HG03097 (cell line): ENCODE data around the gene NFATC2.

Source experiments
- ATAC-seq: cut with Tn5 transposase; IDR thresholded peaks from one replicate; pipeline ENCODE4 v1.9.1; 2021; ENCODE audit not compliant: unreplicated experiment, low FRiP score

NFATC2 gene

DNA sequence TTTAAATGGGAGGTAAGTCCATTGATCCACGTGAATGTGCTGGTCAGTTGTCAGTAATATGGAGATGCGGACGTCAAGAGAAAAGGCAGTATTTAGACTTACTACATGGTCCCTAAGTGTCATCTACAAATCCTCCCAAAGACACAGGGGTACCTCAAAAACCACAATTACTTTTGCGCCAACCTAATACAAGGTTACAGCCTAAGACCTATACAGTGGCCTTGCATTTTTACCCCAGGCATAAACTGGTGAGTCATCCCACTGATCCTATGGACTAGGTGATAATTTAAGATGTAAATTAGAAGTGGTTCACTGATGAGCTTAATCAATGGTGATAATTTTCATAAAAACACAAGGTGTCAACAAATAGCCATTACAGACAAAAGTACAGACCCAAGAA, 141.0 kb downstream of the NFATC2 start:
- no peak for ATAC-seq

DNA sequence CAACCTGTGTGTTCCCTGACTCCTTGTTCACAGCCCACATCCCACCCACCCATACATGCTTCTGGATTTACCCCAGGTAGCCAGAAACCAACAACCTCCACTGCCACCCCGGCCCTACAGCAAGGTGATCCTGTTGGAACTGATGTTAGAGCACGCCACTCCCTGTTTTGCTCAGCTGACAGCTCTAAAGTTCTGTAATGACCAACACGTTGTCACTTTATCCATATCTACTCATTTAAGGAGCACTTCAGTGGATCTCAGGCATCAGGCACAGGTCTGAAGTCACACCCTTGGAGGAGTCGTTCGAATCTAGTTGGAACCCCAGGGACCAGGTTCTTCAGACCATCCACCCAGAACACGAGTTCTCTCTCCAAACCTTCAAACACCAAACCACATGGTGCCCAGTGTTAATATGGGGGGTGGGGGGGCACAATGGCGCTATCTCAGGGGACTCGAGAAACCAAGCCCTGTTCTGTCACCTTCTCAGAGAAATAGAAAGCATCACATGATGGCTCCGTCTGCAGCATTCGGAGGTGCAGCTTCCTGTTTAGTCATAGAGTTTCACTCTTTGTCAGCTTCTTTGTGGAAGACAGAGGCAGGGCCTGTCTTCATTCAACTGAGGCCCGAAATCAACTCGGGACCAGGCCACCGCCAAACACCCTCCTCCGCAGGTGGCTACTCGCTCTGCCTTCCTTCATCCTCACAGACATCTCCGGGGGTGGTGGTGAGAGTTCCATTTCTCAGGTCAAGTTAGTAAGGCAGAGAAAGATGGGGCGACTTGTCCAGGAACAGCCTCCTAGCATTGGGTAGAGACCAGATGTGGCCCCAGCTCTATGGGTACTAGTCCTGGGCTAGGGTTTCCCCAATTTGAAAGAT, 142.2 kb downstream of the NFATC2 start:
- ATAC-seq, result peak; percentile 51

DNA sequence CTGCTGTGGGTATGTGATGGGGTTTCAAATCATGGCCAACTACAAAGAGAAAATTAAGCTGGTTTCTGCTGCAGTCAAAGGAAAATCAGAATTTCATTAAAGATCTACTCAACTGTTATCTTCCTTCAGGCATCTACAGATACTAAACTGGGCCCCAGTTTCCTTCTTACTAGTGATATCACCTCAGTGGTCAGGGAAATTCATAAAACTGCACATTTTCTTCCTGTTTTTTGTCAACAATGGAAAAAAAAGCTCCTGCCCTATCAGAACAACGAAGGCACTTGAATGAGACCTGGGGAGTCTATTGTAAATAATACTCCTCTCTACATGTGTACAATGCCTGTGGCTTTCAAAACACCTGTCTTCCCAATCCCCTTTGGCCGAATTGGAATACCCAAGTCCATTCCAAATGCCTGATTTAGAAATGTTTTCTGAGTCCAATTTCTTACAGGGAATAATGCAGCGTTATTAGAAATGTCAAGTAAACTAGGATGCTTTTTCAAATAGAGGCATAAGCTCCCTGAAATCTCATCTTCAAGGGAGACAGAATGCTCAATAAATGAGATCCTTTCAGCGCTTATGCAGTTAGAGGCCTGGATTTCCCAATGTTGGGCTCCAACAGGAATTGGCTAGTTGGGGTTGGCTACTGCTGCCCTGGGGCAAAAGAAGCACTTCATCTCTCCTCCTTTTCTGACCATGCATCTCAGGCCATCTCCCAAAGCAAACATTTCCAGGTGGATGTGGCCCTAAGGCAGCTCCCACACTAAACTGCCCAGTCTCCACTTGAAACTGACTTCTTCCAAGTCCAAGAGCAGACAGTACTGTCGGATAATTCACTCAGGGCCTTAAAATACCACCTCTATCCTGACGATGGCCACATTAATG, 143.3 kb downstream of the NFATC2 start:
- no peak for ATAC-seq

DNA sequence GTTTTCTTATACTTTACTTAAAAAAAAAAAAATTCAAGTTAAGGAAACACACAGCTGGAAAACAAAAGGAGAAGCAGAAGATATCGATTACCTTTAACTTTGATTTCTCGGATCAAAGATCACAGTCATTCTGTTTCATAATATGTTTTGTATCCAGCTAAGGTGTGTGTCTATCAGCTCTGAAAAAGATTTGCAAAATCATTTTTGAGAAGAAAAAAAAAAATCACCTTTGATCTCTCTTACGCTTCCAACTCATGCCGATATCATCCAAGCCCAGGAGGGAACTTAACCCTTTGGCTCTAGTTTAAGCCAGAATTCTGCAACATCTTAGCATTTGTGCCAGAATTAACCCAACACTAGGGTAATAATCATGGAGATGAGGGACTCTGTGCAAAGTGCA, 144.0 kb downstream of the NFATC2 start:
- ATAC-seq, result no peak

DNA sequence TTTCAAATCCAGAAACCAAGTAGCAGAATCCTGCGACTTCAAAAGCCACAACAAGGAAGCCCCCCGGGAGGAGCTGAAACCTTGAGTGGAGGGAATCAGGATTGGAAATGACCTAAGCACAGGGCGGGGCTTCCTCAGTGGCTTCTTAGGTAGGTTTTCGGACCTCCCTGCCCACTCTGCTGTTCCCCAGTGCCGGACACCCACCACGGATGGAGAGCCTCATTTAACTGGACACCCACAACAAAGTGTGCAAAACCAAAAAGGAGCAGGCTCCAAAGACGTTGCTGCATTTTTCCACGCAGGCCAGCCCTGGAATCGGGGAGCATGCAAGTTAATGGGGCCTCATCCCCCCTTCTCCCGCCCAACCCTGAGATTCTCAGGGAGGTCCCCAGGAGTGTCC, 144.4 kb downstream of the NFATC2 start:
- no peak for ATAC-seq

DNA sequence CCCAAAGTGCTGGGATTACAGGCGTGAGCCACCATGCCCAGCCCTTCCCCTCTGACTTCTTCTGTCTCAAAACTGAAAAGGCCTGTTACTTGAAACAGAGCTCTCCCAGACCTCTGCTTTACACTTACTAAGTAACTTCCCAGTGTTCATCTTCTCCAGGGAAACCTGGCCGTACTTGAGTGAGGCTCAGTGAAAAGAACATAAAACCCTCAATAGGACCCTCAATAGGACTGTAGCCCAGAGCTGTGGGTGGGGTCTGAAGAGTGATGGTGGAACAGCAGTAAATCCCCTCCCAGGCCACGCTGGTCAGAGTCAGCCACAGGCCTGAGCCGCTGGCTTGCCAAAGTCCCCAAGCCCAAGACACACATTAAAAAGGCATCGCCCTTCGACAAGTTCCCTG, 145.4 kb downstream of the NFATC2 start:
- no peak for ATAC-seq

DNA sequence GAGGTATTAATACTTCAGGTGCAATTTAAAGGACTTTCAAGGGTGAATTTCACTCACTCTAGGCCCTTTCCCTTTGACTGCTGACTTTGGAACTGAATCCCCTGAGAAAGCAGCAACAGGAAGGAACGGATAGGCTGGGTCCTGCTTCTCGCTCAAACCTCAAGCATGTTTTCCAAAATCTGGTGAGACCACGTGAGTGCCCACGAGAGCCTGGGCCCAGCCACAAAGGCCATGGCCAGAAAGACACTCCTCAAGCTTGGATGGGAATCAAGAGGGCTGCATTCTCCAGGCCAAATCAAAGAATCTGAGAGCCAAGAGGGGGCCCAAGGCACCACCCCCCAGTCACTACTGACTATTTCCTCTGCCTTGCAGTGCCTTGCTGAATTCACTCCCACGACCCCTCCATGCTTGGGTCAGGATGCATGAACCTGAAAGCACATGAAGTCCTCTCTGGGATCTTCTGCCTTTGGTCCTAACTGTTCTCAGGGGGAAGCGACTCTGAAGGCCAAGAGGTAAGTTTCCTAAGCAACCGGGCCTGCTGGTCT, 146.1 kb downstream of the NFATC2 start:
- no peak for ATAC-seq

DNA sequence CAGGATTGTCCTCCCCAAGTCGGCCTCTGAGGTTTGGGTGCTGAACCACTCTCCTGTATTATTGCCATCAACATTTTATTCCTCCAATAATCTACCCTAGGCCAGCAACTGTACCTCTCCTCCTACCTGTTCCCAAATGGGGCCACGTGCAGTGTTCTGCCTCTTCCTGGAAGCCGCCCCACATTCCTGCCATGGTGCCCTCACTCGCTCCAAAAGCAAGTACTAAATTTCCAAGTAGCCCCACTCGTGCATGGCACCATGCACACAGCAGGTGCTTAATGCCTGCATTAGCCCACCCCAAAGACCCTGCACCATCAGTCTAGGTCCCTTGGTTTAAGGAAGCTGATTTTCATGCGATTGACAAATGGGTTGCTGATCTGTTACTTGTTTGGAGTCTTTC, 147.8 kb downstream of the NFATC2 start:
- no peak for ATAC-seq

DNA sequence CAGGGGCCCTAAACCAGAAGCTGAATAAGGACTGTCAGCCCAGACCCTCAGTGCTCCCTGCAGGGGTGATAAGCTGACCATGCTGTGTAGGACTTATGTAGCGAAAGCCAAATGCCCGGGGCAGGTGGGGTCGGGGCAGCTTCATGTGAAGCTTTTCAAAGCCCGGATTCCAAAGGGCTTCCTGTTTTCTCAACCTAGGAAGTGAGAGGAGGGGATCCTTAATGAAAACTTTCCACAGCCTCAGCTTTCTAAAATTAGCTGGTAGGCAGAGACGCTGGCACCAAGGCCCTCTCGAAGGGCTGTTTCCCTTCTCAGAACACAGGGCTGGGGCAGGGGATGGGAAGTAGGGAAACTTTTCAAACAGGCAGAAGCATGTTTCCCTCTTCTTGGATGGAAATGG, 148.9 kb downstream of the NFATC2 start:
- no peak for ATAC-seq

DNA sequence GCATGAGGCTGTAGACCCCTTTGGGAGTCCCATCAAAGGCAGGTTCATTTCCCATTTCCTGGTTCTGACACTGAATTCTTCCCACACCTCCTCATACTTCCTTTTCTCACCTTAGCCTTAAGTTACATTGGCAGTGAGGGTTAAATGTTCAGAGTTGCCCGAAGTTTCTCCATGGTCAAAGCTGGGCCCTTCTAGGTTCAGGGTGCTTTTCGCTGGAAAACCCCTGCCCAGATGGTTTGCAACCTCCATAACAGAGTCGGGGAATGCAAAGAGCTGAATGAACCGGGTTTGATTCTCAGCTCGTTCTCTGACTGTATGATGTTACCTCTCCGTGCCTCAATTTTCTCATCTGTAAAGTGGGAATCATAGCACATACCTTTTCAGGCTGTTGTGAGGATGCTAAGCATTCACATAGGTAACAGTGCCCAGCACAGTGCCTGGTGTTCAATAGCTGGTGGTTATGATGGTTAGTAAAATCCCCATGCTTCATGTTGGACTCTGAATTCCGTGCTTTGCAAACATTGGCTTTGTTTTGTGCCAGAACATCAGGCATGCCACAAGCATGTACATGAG, 149.8 kb downstream of the NFATC2 start:
- no peak for ATAC-seq

DNA sequence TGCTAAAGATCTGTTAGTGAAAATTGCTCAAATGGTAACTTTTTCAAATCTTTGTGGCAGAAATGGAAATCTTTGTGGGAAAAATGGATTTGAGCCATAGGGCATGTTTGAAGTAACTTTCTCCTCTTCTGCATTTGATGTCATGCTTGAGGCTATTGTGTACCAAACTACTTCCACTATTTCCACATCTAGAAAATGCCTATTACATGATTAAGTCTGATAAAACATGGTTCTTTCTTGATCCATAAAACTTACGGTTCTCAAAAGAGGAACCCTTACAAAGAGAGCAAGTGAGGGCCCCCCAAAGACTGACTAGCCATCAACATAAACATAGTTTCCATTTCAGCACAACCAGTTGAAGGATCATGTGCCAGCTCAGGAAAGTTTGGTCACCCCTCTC, 150.6 kb downstream of the NFATC2 start:
- ATAC-seq, result no peak

DNA sequence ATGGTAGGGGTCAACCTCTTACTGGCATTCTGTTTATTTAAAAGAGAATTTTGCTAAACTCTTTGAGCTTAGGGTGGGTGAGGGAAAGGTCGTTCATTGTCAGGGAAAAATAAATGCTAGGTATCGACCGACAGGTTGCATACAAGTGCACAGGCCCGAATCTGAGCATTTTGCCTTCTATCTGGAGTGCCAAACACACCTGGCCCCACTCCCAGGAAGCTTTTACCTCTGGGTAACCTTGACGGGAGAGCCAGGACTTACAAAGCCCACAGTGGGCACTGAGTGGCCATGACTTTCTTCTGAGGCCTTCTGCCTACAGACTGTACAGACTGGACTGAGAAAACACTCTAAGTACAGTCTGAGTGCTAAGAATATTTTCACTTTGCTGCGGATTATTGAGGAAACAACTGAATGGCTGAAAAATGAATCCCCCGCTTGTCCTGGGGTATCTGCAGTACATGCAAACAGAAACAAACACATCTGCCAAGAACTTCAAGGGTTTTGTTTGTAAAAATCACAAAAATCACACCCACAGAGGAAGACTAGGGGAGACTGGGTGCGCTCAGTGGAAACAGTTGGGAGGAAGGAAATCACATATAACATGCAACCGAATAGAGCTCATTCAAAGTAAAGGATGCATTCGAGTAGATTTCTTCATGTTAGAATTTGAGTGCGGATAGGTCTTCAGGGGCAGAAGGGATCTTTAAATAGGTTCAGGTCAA, 152.8 kb downstream of the NFATC2 start:
- ATAC-seq, result no peak

DNA sequence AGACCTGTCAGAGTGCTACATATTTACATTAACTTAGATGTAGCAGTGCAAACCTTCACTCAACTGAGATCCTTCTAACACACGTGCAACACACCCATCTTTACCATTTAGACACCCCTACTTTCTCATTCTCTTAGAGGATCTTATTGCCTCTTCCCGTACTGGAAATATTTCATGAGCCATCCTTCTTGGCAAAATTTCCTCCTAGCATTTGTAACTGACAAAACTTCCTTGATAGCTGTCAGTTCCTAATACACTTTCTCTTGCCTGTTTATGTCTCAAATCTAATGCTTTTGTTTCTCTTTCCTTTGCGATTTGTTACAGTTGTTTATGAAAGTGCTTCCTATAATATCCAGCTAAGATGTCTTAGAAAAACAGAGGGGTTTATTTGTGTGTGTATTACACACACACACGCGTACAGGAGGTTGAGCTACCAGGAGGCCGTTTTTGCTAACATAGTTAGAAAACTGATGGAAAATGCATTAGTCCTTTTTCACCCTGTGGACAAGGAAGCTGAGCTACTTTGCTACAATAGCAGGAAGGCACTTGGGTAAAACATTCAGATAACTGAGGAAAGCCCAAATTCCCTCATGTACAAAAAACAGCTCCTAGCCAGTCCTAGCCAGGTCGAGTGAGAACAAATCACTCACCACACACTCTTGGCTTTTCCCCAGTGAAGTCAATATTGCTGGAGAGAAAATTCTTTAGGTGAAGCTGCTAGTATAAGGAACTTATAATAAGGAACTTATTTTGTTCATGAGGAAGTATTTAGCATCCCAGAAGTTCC, 153.6 kb downstream of the NFATC2 start:
- no peak for ATAC-seq

DNA sequence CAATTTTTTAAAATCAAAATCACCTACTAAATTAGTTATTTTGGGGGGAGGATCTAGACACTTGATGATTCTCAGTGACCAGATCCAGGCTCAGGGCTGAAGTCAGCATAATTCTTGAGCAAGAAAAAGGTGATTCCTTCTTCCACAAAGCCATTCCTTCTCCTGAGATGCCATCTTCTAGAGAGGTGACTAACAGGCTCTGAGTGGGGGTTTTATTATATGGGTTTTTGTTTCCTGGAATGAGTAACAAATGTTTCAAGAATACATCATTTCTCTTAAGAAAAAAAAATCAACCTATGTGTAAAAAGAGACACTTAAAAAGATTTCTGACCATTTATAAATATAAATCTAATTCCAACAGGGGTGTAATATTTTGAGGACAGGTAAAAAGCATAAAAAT, 154.3 kb downstream of the NFATC2 start:
- no peak for ATAC-seq

DNA sequence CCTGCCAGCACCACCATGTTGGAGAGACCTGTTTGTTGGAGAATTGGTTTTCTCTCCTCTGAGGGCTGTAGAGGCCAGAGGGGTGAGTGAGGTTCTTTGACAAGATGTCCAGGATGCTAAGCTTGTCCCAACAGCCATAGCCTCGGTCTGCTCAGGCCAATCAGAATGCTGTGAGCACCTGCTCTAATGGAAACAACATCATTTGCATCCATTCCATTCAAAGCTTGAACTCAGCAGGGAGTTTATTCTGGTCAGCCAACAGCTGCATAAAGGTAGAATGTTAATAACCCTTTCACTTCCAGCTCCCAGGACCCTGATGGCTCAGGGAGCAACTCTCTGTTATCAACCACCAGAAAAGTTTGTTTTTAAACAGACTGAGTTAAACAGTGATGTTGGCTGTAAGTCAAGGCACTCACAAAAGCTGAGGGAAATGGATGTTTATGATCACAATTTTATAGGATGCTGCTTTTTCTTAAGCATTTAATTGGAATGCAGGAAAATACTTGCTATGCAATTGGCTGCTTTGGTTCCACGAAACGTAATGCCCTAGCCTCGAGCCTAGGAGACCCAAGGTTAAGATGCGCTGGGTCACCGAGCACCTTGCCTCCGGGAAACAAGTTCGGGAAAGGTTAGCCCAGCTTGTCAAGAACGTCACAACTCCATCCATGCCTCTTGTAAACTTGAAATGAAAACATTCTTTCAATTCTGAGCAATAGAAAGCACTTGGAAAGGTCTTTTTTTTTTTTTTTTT, 155.2 kb downstream of the NFATC2 start:
- no peak for ATAC-seq

DNA sequence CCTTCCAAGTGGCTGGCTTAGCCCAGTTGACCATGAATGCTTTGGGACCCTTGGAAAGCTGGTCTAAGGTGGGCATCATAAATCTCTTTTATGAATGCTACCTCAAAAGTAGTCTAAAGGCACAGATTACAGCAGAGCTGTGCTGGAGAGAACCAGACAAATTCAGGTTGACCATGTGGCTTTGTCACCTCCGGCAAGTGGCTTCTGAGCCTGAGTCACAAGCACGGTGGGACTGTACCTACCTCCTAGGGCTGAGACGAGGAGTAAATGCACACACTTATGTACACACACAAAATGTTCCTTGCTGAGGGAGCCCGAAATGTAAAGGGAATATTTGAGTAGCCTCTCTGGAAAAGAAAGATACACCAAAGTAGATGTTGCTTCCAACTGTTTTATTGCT, 155.9 kb downstream of the NFATC2 start:
- no peak for ATAC-seq

DNA sequence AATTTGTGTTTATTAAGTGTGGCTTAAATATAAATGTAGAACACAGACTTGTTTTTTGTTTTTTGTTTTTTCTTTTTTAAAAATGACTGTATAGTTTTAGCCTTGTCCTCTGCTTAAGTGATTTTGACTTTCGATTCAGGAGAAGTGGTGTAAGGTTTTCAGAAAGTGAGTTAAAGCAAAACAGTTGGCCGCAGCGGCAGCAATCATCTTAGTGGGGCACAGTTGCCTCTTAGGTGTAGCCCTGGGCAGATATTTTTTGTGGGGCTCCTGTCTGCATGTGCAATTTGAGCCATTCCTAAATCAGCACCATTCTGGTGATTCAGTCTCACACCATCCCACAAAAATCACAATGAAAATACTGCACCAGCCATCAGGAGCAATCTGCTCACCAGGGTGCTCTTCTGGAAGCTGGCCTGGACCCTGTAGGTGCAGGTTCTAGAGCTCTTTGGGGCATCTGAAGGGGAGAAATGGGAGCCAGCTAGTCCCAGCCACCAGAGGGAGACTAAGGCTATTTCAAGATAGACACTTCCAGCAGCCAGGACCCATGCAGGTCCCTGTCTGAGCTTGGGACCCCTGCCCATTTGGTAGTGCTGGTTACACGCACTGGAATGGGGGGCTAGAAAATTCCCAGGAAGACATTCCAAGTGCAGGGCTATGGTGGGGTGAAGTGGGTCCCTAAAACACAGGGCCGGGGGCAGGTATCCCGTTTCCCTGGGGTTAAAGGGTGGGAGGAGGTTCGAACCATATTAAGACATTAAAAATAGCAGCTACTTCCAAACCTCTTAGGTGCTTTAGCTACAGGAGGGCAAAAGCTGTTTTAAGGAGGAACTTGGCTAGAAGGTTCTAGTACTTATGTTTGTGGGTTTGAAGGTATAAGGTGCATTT, 156.6 kb downstream of the NFATC2 start:
- no peak for ATAC-seq

DNA sequence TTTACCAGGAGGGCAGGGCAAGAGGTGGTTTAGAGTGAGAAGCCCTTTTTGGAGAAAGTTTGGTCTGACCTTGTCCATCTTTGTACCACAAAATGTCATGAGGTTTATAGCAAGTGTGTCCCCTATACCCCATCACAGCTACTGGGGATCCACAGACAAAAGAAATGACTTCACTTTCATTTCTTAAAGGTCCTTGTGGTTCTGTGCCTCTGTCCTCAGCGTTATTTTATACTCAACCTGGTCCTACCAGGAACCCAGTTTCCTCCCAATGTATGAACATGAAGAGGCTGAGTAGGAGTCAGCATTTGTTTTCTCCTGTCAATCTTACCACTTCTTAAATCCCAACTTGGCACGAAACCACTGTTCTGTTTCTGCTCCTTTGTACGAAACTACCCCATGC, 157.6 kb downstream of the NFATC2 start:
- ATAC-seq, result no peak
